ENCODE results near the gene ENAH. TPM values are rescaled to one million over a fixed set of nuclear protein-coding genes. Genes with fewer than 3 reads are reported as not detected.

ENAH gene
- total and polyA plus RNA-seq, 9 of the 15 experiments (the other 6 are each of a cell fraction or from before 2014, with no cell fraction given) = 0.03 to 1.2 (median 0.15) TPM

DNA sequence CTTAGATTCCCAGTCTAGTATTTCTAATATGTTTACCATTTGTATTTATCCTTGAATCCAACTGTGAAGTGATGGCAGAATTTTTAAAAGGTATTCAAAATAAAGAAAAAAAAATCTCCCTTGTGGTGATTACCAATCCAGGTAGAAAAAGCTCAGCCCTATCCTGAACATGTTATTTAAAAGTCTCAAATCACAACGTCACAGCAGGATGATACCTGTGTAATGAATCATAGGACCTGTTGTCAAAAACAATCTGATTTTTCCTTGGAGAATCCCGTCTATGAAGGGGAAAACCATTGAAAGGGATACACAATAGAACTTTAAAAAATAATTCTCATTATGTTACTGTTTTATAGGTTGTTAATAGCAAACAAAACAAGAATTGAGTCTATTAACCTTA, 148.1 kb downstream of the ENAH start:
- Histone ChIP-seq H3K9me1 (ENCODE audit: control insufficient read depth, insufficient read depth, low read length) (no peaks in the 10 kb centered on the region), H3K9ac (ENCODE audit: insufficient read depth in 1 of 2, low read depth in 2 of 2, low read length in 2 of 2) (no peak overlapping the region), H3K79me2 (ENCODE audit: control insufficient read depth, insufficient read depth, low read length) (no peaks in the 10 kb centered on the region), H3K36me3 (ENCODE audit: control insufficient read depth, insufficient read depth, low read length) (no peaks in the 10 kb centered on the region), H3K9me3 (replicated peaks; ENCODE audit: control insufficient read depth, insufficient read depth, low read depth, low read length) (no peaks in the 10 kb centered on the region), H3K4me1 (replicated peaks in 1 of 2; ENCODE audit: control insufficient read depth in 2 of 2, insufficient read depth in 2 of 2, low read length in 2 of 2) (no peaks in the 10 kb centered on the region; a peak in 1 of 5 replicates), H2AFZ (ENCODE audit: low read depth, low read length) (no peak overlapping the region), H4K20me1 (replicated peaks; ENCODE audit: control insufficient read depth, insufficient read depth, low read length) (no peaks in the 10 kb centered on the region), H3K27ac (ENCODE audit: extremely low read depth, low read depth, low read length) (no peak overlapping the region), H3K4me2 (ENCODE audit: insufficient read depth, low read length) (no peak overlapping the region), H3K4me3 (no peak overlapping the region), H3K27me3 (ENCODE audit: control insufficient read depth in 2 of 2, insufficient read depth in 2 of 2, low read length in 2 of 2) (peaks cover 14 to 15% of the 10 kb centered on the region in 2 experiments)
- ATAC-seq (no peak), FAIRE-seq (no peak), DNase-seq (ENCODE audit: extremely low read depth in 1 of 4, low spot score in 3 of 4) (no peak)
- in situ Hi-C loops (cut with MboI) = no loop called here
- BruUV-seq (replicated peaks) = no TSS peak
- CTCF ChIA-PET (ENCODE audit: low intra/inter-chr PET ratio) = no interaction called here
- TF ChIP-seq SNRNP70 (optimal IDR thresholded peaks at IDR 0.05; ENCODE audit: low read depth, low read length) (no peak), MNT (conservative IDR thresholded peaks at IDR 0.05) (no peak), MCM5 (IDR thresholded peaks at IDR 0.05; ENCODE audit: low read depth) (no peak), LARP7 (IDR thresholded peaks at IDR 0.05) (no peak), TCF7 (IDR thresholded peaks at IDR 0.05; ENCODE audit: borderline replicate concordance) (no peak), DPF2 (IDR thresholded peaks at IDR 0.05) (no peak), NFYB (IDR thresholded peaks at IDR 0.05; ENCODE audit: extremely low read depth, insufficient read length) (no peak), ZNF212 (CRISPR knock-in tag; IDR thresholded peaks at IDR 0.05) (no peak), ZNF263 (CRISPR knock-in tag; IDR thresholded peaks at IDR 0.05; ENCODE audit: borderline replicate concordance) (no peak), ZNF668 (CRISPR knock-in tag; IDR thresholded peaks at IDR 0.05) (no peak), EP300 (IDR thresholded peaks at IDR 0.05; ENCODE audit: low read length) (no peak), NCOA1 (IDR thresholded peaks at IDR 0.05; ENCODE audit: low read depth) (no peak)
- TF ChIP-seq, protein P1, sequence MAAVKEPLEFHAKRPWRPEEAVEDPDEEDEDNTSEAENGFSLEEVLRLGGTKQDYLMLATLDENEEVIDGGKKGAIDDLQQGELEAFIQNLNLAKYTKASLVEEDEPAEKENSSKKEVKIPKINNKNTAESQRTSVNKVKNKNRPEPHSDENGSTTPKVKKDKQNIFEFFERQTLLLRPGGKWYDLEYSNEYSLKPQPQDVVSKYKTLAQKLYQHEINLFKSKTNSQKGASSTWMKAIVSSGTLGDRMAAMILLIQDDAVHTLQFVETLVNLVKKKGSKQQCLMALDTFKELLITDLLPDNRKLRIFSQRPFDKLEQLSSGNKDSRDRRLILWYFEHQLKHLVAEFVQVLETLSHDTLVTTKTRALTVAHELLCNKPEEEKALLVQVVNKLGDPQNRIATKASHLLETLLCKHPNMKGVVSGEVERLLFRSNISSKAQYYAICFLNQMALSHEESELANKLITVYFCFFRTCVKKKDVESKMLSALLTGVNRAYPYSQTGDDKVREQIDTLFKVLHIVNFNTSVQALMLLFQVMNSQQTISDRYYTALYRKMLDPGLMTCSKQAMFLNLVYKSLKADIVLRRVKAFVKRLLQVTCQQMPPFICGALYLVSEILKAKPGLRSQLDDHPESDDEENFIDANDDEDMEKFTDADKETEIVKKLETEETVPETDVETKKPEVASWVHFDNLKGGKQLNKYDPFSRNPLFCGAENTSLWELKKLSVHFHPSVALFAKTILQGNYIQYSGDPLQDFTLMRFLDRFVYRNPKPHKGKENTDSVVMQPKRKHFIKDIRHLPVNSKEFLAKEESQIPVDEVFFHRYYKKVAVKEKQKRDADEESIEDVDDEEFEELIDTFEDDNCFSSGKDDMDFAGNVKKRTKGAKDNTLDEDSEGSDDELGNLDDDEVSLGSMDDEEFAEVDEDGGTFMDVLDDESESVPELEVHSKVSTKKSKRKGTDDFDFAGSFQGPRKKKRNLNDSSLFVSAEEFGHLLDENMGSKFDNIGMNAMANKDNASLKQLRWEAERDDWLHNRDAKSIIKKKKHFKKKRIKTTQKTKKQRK (IDR thresholded peaks at IDR 0.05; ENCODE audit: borderline replicate concordance, low read depth, low read length) = no peak
- TF ChIP-seq, protein P2, sequence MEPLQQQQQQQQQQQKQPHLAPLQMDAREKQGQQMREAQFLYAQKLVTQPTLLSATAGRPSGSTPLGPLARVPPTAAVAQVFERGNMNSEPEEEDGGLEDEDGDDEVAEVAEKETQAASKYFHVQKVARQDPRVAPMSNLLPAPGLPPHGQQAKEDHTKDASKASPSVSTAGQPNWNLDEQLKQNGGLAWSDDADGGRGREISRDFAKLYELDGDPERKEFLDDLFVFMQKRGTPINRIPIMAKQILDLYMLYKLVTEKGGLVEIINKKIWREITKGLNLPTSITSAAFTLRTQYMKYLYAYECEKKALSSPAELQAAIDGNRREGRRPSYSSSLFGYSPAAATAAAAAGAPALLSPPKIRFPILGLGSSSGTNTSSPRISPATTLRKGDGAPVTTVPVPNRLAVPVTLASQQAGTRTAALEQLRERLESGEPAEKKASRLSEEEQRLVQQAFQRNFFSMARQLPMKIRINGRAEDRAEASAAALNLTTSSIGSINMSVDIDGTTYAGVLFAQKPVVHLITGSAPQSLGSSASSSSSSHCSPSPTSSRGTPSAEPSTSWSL (CRISPR knock-in tag; IDR thresholded peaks at IDR 0.05; ENCODE audit: borderline replicate concordance) = no peak
- POLR2A ChIA-PET = interaction anchor here (0.7 kb wide), 1 partner anchor 9 kb away, joined by 3 read pairs; no protein-coding TSS in a partner anchor
- intact Hi-C loops (cut with micrococcal nuclease) = no loop called here
- WGBS (ENCODE audit: insufficient coverage, low coverage, missing lambda C conversion rate) = 3% methylated on average over 2 of the region's 2 CpGs
